Astrocyte (in vitro differentiated cells and primary cell): Measurements from ENCODE around the gene CT45A10.
"Not testable (repeated sequence)": the region's sequence is repeated elsewhere in the genome, so short reads cannot be mapped to it uniquely, and the experiment has no call there.

Experiments
- CTCF ChIP-seq: IDR thresholded peaks from 2 replicates; pipeline ENCODE4 v1.5.1; 2011; ENCODE audit warnings: low read depth, mild to moderate bottlenecking, inconsistent platforms, low read length, moderate library complexity; ENCODE audit not compliant: insufficient read depth
- EZH2 ChIP-seq: IDR thresholded peaks from 2 replicates; pipeline ENCODE4 v1.6.1; 2012; ENCODE audit warnings: mild to moderate bottlenecking, low read length, inconsistent platforms; ENCODE audit not compliant: insufficient read depth

- TF ChIP-seq CTCF, EZH2: not testable (repeated sequence)
These were observed 10.5 kb downstream of the CT45A10 start for GRCh38 chrX:135882741-135883140.
